H1 (cell line): ENCODE data around the gene CRTC3.

ENCODE experiments used
- ATF3 ChIP-seq: IDR thresholded peaks from 2 replicates; pipeline ENCODE4 v1.6.1; 2011; ENCODE audit warnings: low read depth, mild to moderate bottlenecking, low read length; ENCODE audit not compliant: insufficient read depth
- EGR1 ChIP-seq: IDR thresholded peaks from 2 replicates; pipeline ENCODE4 v1.6.1; 2011; ENCODE audit warnings: low read depth, low read length, borderline replicate concordance
- EP300 ChIP-seq, 2 experiments: IDR thresholded peaks; 1 replicate in 1 of 2; 2 replicates in 1 of 2; pipeline ENCODE4 v1.6.1; 2011 to 2012; ENCODE audit warnings: low read depth in 2 of 2, low read length in 2 of 2, mild to moderate bottlenecking in 2 of 2, borderline replicate concordance in 1 of 2, inconsistent platforms in 1 of 2, moderate library complexity in 1 of 2
- EZH2 ChIP-seq: fragments of 200-600 bp; sonication (generic); IDR thresholded peaks from 2 replicates; pipeline ENCODE4 v1.7.1; 2012; ENCODE audit warnings: low read depth, mild to moderate bottlenecking, moderate library complexity, low read length, inconsistent platforms; ENCODE audit not compliant: severe bottlenecking
- MAX ChIP-seq: IDR thresholded peaks from 2 replicates; pipeline ENCODE4 v1.6.1; 2012; ENCODE audit warnings: inconsistent platforms
- NANOG ChIP-seq: IDR thresholded peaks from 2 replicates; pipeline ENCODE4 v1.6.1; 2011; ENCODE audit warnings: low read length, low read depth, mild to moderate bottlenecking, inconsistent platforms; ENCODE audit not compliant: insufficient read depth, poor library complexity, severe bottlenecking
- POLR2A ChIP-seq, 2 experiments: IDR thresholded peaks; 1 replicate in 1 of 2; 2 replicates in 1 of 2; pipeline ENCODE4 v1.6.1; 2011; ENCODE audit warnings: low read depth in 2 of 2, low read length in 2 of 2, mild to moderate bottlenecking in 2 of 2; ENCODE audit errors: control extremely low read depth in 1 of 2
- RBBP5 ChIP-seq: IDR thresholded peaks from 2 replicates; pipeline ENCODE4 v1.7.1; 2012; ENCODE audit warnings: low read depth, mild to moderate bottlenecking, inconsistent platforms, low read length, moderate library complexity, borderline replicate concordance
- RFX5 ChIP-seq: IDR thresholded peaks from 2 replicates; pipeline ENCODE4 v1.6.1; 2011; ENCODE audit warnings: low read depth, low read length, improper control_type of control experiment, borderline replicate concordance
- SIN3A ChIP-seq, 2 experiments: IDR thresholded peaks in 1 of 2; conservative IDR thresholded peaks in 1 of 2; 2 replicates each; pipeline ENCODE4 v1.6.1; 2011 to 2012; ENCODE audit warnings: low read length in 2 of 2, improper control_type of control experiment in 1 of 2, low read depth in 1 of 2, mild to moderate bottlenecking in 1 of 2
- TAF1 ChIP-seq: IDR thresholded peaks from 2 replicates; pipeline ENCODE4 v1.6.1; 2011; ENCODE audit warnings: mild to moderate bottlenecking, low read depth, low read length

GRCh38 chr15:90519688-90520087 lies 10.0 kb upstream of the CRTC3 start:
- no peak for TF ChIP-seq EZH2
- no peak for TF ChIP-seq ATF3
- no peak for TF ChIP-seq POLR2A (IDR thresholded peaks at IDR 0.05; ENCODE audit: control extremely low read depth in 1 of 2, low read depth in 2 of 2, low read length in 2 of 2)
- TF ChIP-seq TAF1 = no peak
- TF ChIP-seq RBBP5 = no peak
- no peak for TF ChIP-seq MAX
- no peak for TF ChIP-seq EP300 (IDR thresholded peaks at IDR 0.05; ENCODE audit: borderline replicate concordance in 1 of 2, low read depth in 2 of 2, low read length in 2 of 2)
- TF ChIP-seq RFX5 = no peak
- no peak for TF ChIP-seq EGR1
- TF ChIP-seq NANOG = no peak
- TF ChIP-seq SIN3A (conservative IDR thresholded peaks at IDR 0.05 in 1 of 2, IDR thresholded peaks at IDR 0.05 in 1 of 2; ENCODE audit: low read depth in 1 of 2, low read length in 2 of 2) = no peak
